Fibroblast of pulmonary artery (primary cell): ENCODE data around the gene L3MBTL2.

ENCODE experiments used
- DNase-seq: peaks from one replicate; pipeline ENCODE4 v3.0.0-alpha.2; 2010; ENCODE audit warnings: low read depth
- H3K4me3 ChIP-seq: replicated peaks from 2 replicates; pipeline ENCODE4 v1.5.1; 2011; ENCODE audit warnings: low read depth, mild to moderate bottlenecking, control low read depth, low read length, moderate library complexity
- TF ChIP-seq, protein P1 (sequence below): IDR thresholded peaks from 2 replicates; pipeline ENCODE4 v1.5.1; 2011; ENCODE audit warnings: mild to moderate bottlenecking, control low read depth, low read length, inconsistent platforms; ENCODE audit errors: missing control alignments

The L3MBTL2 gene

DNA sequence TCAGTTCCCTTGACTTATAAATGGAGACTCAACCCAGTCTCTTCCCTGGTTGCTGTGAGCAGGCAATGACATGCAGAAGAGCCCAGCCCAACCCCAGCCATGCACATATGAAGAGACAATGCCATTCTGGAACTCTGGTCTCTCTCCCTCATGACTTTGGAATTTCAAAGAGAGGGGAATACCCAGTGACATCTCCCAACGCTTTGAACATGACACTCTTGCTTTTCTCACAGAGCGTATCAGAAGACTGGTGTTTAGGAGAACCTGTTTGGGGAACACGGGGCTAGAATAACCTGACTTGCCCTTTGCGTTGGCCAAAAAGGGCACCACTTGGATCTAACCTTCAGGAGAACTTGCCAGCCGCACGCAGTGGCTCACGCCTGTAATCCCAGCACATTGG, 68.0 kb downstream of the L3MBTL2 start:
- H3K4me3 ChIP-seq, result no peak overlapping the region
- DNase-seq, result no peak
- TF ChIP-seq, protein P1, sequence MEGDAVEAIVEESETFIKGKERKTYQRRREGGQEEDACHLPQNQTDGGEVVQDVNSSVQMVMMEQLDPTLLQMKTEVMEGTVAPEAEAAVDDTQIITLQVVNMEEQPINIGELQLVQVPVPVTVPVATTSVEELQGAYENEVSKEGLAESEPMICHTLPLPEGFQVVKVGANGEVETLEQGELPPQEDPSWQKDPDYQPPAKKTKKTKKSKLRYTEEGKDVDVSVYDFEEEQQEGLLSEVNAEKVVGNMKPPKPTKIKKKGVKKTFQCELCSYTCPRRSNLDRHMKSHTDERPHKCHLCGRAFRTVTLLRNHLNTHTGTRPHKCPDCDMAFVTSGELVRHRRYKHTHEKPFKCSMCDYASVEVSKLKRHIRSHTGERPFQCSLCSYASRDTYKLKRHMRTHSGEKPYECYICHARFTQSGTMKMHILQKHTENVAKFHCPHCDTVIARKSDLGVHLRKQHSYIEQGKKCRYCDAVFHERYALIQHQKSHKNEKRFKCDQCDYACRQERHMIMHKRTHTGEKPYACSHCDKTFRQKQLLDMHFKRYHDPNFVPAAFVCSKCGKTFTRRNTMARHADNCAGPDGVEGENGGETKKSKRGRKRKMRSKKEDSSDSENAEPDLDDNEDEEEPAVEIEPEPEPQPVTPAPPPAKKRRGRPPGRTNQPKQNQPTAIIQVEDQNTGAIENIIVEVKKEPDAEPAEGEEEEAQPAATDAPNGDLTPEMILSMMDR, result no peak

DNA sequence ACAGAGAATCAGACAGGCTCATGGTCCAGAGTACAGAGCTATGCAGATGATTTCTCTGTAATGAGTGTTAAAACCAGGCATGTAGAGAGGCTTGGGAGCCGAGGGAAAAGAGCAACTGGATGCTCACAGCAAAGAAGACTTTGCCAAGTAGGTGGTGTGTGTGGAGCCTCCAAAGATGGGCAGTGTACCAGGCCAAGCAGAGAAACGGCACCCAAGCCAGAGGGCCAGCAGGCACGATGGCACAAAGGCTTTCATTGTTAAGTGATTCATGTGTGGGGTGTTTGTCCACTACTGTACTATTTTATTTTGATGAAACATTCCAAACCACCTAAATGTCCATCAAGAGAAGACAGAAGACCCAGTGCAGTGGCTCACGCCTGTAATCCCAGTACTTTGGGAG, 69.7 kb downstream of the L3MBTL2 start:
- TF ChIP-seq, protein P1, result no peak
- DNase-seq, result no peak
- no peak overlapping the region for H3K4me3 ChIP-seq

DNA sequence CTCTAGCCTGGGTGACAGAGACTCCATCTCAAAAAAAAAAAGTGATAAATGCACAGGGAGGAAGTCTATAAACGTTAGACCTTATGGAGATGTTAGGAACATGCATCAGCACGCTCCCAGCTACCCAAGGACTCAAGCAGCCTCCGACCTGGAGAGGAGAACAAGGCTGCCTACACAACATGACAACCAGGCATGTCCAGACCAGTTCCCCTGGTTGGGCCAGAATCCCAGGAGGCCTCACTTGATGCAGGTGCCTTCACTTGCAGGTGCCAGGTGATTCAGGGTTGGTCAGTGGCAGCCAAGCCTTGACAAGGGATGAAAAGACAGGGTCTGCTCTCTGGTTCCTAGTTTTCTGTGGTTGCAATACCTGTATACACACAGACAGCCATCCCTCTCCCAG, 75.0 kb downstream of the L3MBTL2 start:
- DNase-seq, result no peak
- TF ChIP-seq, protein P1, result no peak
- H3K4me3 ChIP-seq, result no peak overlapping the region

DNA sequence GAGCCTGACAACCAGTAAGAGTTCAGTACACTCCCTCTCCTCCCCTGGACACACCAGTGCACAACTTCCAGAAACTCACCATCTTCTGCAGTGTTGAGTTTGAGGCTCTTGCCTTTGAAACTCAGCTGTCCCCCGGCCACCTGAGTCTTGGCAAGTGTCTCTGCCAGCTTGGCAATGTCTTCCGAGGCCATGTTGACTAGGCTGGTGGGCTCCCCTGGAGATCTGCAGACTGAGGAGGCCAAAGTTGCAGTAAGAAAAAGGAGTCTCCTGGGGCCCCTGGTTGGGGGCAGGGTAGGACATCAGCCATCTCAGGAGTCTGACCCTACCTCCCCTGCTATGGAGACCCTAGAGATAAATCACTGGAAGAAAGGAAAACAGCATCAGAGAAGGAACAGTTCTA, 75.7 kb downstream of the L3MBTL2 start:
- TF ChIP-seq, protein P1, result no peak
- no peak for DNase-seq

More for the DNA sequence above, 75.7 kb downstream of the L3MBTL2 start:
- no peak overlapping the region for H3K4me3 ChIP-seq
